GM23338 (cell line): Measurements from ENCODE around the gene GPR158. TPM values are rescaled to one million over a fixed set of nuclear protein-coding genes. Genes with fewer than 3 reads are reported as not detected.

ENCODE experiments used
- ATAC-seq: fragments of 200-7000 bp; cut with Tn5 transposase; 3 replicates; pipeline ENCODE4 v1.9.1; 2020
- DNase-seq: peaks from one replicate; pipeline ENCODE4 v3.0.0-alpha.2; 2015; ENCODE audit warnings: low spot score
- H2AFZ ChIP-seq: fragments of 200-600 bp; sonication (generic); 2 replicates; pipeline ENCODE4 v1.8.0; 2016; ENCODE audit warnings: antibody characterized with exemption, mild to moderate bottlenecking, moderate library complexity
- H3F3A ChIP-seq: fragments of 200-600 bp; sonication (generic); replicated peaks from 2 replicates; pipeline ENCODE4 v1.8.0; 2017; ENCODE audit warnings: antibody characterized with exemption, mixed run types, low read depth
- H3K27ac ChIP-seq: fragments of 200-600 bp; sonication (generic); 2 replicates; pipeline ENCODE4 v1.6.1; 2016; ENCODE audit warnings: low read depth
- H3K27me3 ChIP-seq: fragments of 200-600 bp; sonication (generic); 2 replicates; pipeline ENCODE4 v1.8.0; 2016; ENCODE audit warnings: mild to moderate bottlenecking, mixed run types, moderate library complexity; ENCODE audit not compliant: insufficient read depth
- H3K36me3 ChIP-seq: fragments of 200-600 bp; sonication (generic); 2 replicates; pipeline ENCODE4 v1.8.0; 2016; ENCODE audit warnings: mild to moderate bottlenecking; ENCODE audit not compliant: insufficient read depth
- H3K4me1 ChIP-seq: fragments of 200-600 bp; sonication (generic); 2 replicates; pipeline ENCODE4 v1.8.0; 2016; ENCODE audit warnings: mild to moderate bottlenecking, moderate library complexity; ENCODE audit not compliant: insufficient read depth
- H3K4me2 ChIP-seq: fragments of 200-600 bp; sonication (generic); 2 replicates; pipeline ENCODE4 v1.7.1; 2017; ENCODE audit warnings: mixed run types
- H3K4me3 ChIP-seq: fragments of 200-600 bp; sonication (generic); 2 replicates; pipeline ENCODE4 v1.6.1; 2016; ENCODE audit warnings: mixed run types
- H3K79me2 ChIP-seq: fragments of 200-600 bp; sonication (generic); replicated peaks from 2 replicates; pipeline ENCODE4 v1.8.0; 2017; ENCODE audit warnings: mild to moderate bottlenecking; ENCODE audit not compliant: insufficient read depth
- H3K9me2 ChIP-seq: fragments of 200-600 bp; sonication (generic); 2 replicates; pipeline ENCODE4 v1.8.0; 2017; ENCODE audit not compliant: insufficient read depth
- H4K20me1 ChIP-seq: fragments of 200-600 bp; sonication (generic); replicated peaks from 2 replicates; pipeline ENCODE4 v1.8.0; 2017; ENCODE audit warnings: mild to moderate bottlenecking; ENCODE audit not compliant: insufficient read depth
- H3K27ac Mint-ChIP-seq: 2 replicates; pipeline ENCODE4 v1.8.0; 2020; ENCODE audit warnings: inconsistent platforms, mild to moderate bottlenecking, moderate library complexity, mixed read lengths
- H3K27me3 Mint-ChIP-seq: 3 replicates; pipeline ENCODE4 v1.8.0; 2022; ENCODE audit warnings: low read depth, mild to moderate bottlenecking, moderate library complexity, mixed read lengths, inconsistent platforms; ENCODE audit not compliant: insufficient read depth, poor library complexity
- H3K36me3 Mint-ChIP-seq: 3 replicates; pipeline ENCODE4 v1.8.0; 2021; ENCODE audit warnings: low read depth, mild to moderate bottlenecking, inconsistent platforms, moderate library complexity, mixed read lengths
- H3K4me1 Mint-ChIP-seq: 3 replicates; pipeline ENCODE4 v1.8.0; 2020; ENCODE audit warnings: mild to moderate bottlenecking, inconsistent platforms, mixed read lengths
- H3K4me3 Mint-ChIP-seq: 3 replicates; pipeline ENCODE4 v1.8.0; 2021; ENCODE audit warnings: moderate library complexity, mild to moderate bottlenecking, inconsistent platforms, mixed read lengths
- H3K9me3 Mint-ChIP-seq: 3 replicates; pipeline ENCODE4 v1.8.0; 2020; ENCODE audit warnings: moderate library complexity, mild to moderate bottlenecking, inconsistent platforms, mixed read lengths
- CREB1 ChIP-seq: fragments of 250-450 bp; sonication (Bioruptor Pico); IDR thresholded peaks from 2 replicates; pipeline ENCODE4 v1.5.0; 2020; ENCODE audit warnings: low read depth, mild to moderate bottlenecking, moderate library complexity
- EZH2phosphoT487 ChIP-seq: fragments of 200-600 bp; sonication (generic); IDR thresholded peaks from one replicate; pipeline ENCODE4 v1.8.1; 2018; ENCODE audit warnings: antibody characterized with exemption; ENCODE audit not compliant: unreplicated experiment
- JUNB ChIP-seq: IDR thresholded peaks from one replicate; pipeline ENCODE4 v1.6.1; 2016; ENCODE audit warnings: antibody characterized with exemption; ENCODE audit not compliant: unreplicated experiment
- POLR2AphosphoS5 ChIP-seq: IDR thresholded peaks from 2 replicates; pipeline ENCODE4 v1.6.1; 2016; ENCODE audit warnings: antibody characterized with exemption, low read depth
- STAT1 ChIP-seq: IDR thresholded peaks from one replicate; pipeline ENCODE4 v1.6.1; 2016; ENCODE audit warnings: antibody characterized with exemption; ENCODE audit not compliant: unreplicated experiment
- ZNF114 ChIP-seq: fragments of 250-450 bp; sonication (Bioruptor Pico); IDR thresholded peaks from 2 replicates; pipeline ENCODE4 v1.5.0; 2020; ENCODE audit warnings: mild to moderate bottlenecking, moderate library complexity
- ZNF331 ChIP-seq: fragments of 250-450 bp; sonication (Bioruptor Pico); IDR thresholded peaks from 2 replicates; pipeline ENCODE4 v1.5.0; 2020; ENCODE audit warnings: low read depth, mild to moderate bottlenecking, moderate library complexity
- polyA plus RNA-seq: library from polyadenylated mRNA; unstranded; fragments of >200 nt; fragmentation: Nextera tagmentation; extraction: Ambion mirVana; gene quantifications from 2 replicates; pipeline ENCODE4 v1.2.1, GENCODE V29; 2016
- total RNA-seq: library from RNA; depleted of rRNA; stranded (reverse); fragments of >200 nt; shearing (Covaris generic); gene quantifications from 2 replicates; pipeline ENCODE4 v1.2.3, GENCODE V29; 2014
- TF ChIP-seq, protein P1 (sequence below): IDR thresholded peaks from one replicate; pipeline ENCODE4 v1.6.1; 2018; ENCODE audit warnings: antibody characterized with exemption; ENCODE audit not compliant: unreplicated experiment
- TF ChIP-seq, protein P2 (sequence below): IDR thresholded peaks from 2 replicates; pipeline ENCODE4 v1.6.1; 2016; ENCODE audit warnings: antibody characterized with exemption

GPR158 gene
- total and polyA plus RNA-seq, 2 experiments from 2014 or later, result 0.13 to 1.5 TPM

DNA sequence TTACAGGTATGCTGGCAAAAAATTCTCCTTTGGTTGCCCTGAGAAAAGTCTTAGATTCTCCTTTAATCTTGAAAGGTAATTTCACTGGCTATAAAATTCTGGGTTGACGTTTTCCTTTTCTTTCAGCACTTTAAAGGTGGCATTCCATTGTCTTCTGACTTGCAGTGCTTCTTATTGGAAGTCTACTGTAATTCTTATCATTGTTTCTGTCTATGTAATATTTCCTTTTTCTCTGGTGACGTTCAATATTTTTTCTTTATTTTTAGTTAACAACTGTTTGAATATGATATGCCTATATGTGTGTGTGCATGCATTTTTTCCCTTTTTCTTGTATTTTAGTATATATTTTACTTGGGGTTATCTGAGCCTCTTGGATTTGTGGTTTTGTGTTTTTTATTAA is 111.0 kb downstream of the GPR158 start:
- Histone ChIP-seq H3K36me3 (no peaks in the 10 kb centered on the region), H3K4me1 (no peaks in the 10 kb centered on the region), H3K27ac (no peak overlapping the region), H3K4me2 (no peak overlapping the region), H3F3A (no peaks in the 10 kb centered on the region), H3K79me2 (no peaks in the 10 kb centered on the region), H4K20me1 (no peaks in the 10 kb centered on the region), H3K27me3 (no peaks in the 10 kb centered on the region), H3K4me3 (no peak overlapping the region), H3K9me2 (no peaks in the 10 kb centered on the region), H2AFZ (no peak overlapping the region)
- H3K4me3 Mint-ChIP-seq, result no peak overlapping the region
- no peaks in the 10 kb centered on the region for H3K4me1 Mint-ChIP-seq
- no peaks in the 10 kb centered on the region for H3K27me3 Mint-ChIP-seq
- DNase-seq (no peak), ATAC-seq (no peak)
- no peak for TF ChIP-seq EZH2phosphoT487
- TF ChIP-seq, protein P1, sequence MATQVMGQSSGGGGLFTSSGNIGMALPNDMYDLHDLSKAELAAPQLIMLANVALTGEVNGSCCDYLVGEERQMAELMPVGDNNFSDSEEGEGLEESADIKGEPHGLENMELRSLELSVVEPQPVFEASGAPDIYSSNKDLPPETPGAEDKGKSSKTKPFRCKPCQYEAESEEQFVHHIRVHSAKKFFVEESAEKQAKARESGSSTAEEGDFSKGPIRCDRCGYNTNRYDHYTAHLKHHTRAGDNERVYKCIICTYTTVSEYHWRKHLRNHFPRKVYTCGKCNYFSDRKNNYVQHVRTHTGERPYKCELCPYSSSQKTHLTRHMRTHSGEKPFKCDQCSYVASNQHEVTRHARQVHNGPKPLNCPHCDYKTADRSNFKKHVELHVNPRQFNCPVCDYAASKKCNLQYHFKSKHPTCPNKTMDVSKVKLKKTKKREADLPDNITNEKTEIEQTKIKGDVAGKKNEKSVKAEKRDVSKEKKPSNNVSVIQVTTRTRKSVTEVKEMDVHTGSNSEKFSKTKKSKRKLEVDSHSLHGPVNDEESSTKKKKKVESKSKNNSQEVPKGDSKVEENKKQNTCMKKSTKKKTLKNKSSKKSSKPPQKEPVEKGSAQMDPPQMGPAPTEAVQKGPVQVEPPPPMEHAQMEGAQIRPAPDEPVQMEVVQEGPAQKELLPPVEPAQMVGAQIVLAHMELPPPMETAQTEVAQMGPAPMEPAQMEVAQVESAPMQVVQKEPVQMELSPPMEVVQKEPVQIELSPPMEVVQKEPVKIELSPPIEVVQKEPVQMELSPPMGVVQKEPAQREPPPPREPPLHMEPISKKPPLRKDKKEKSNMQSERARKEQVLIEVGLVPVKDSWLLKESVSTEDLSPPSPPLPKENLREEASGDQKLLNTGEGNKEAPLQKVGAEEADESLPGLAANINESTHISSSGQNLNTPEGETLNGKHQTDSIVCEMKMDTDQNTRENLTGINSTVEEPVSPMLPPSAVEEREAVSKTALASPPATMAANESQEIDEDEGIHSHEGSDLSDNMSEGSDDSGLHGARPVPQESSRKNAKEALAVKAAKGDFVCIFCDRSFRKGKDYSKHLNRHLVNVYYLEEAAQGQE, result no peak
- no peak for TF ChIP-seq CREB1 (CRISPR knock-in tag)
- no peak for TF ChIP-seq ZNF331 (CRISPR knock-in tag)
- H3K27ac Mint-ChIP-seq, result no peak overlapping the region
- H3K9me3 Mint-ChIP-seq, result peaks cover 25% of the 10 kb centered on the region
- peaks cover 26% of the 10 kb centered on the region for H3K36me3 Mint-ChIP-seq

DNA sequence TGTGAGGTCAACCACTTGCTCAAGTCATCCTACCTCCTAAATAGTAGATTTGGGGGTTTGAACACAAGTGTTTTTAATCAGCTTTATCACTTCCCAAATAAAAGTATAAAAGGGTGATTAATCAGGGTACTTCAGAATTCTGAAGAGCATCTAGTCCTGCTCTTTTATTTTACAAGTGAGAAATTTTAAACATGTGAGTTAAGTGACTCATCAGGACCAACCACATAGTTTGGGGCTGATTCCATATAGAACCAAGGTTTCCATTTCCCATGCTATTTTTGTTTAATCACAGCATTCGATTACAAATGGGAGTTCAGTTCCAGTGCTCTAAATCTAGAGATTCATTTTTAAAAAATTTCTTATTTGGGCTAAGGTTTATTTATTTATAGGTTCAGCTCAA is 113.4 kb downstream of the GPR158 start:
- Mint-ChIP-seq H3K4me1 (no peaks in the 10 kb centered on the region), H3K36me3 (peaks cover 26% of the 10 kb centered on the region), H3K27ac (no peak overlapping the region), H3K27me3 (peaks cover 1% of the 10 kb centered on the region), H3K4me3 (no peak overlapping the region), H3K9me3 (peaks cover 25% of the 10 kb centered on the region)
- ATAC-seq (no peak), DNase-seq (no peak)
- H3K4me2 ChIP-seq, result no peak overlapping the region
- H2AFZ ChIP-seq, result no peak overlapping the region
- no peaks in the 10 kb centered on the region for H3K27me3 ChIP-seq
- H3K79me2 ChIP-seq, result no peaks in the 10 kb centered on the region
- H3K36me3 ChIP-seq, result no peaks in the 10 kb centered on the region
- no peaks in the 10 kb centered on the region for H3K9me2 ChIP-seq
- no peak overlapping the region for H3K4me3 ChIP-seq
- H3K27ac ChIP-seq, result no peak overlapping the region
- no peaks in the 10 kb centered on the region for H3K4me1 ChIP-seq
- no peaks in the 10 kb centered on the region for H4K20me1 ChIP-seq
- no peak for TF ChIP-seq JUNB
- TF ChIP-seq EZH2phosphoT487, result no peak
- no peak for TF ChIP-seq STAT1
- TF ChIP-seq ZNF114 (CRISPR knock-in tag), result no peak
- TF ChIP-seq ZNF331 (CRISPR knock-in tag), result no peak
- no peak for TF ChIP-seq POLR2AphosphoS5
- TF ChIP-seq, protein P1, result no peak
- TF ChIP-seq, protein P2, sequence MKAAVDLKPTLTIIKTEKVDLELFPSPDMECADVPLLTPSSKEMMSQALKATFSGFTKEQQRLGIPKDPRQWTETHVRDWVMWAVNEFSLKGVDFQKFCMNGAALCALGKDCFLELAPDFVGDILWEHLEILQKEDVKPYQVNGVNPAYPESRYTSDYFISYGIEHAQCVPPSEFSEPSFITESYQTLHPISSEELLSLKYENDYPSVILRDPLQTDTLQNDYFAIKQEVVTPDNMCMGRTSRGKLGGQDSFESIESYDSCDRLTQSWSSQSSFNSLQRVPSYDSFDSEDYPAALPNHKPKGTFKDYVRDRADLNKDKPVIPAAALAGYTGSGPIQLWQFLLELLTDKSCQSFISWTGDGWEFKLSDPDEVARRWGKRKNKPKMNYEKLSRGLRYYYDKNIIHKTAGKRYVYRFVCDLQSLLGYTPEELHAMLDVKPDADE, result no peak
- no peaks in the 10 kb centered on the region for H3F3A ChIP-seq
